Hepatocyte (in vitro differentiated cells): ENCODE results near the gene CPT1B.

Source experiments
- EZH2 ChIP-seq: fragments of 200-600 bp; sonication (generic); IDR thresholded peaks from 2 replicates; pipeline ENCODE4 v1.6.1; 2016; ENCODE audit warnings: antibody characterized with exemption, mild to moderate bottlenecking, borderline replicate concordance
- EZH2phosphoT487 ChIP-seq: fragments of 200-600 bp; sonication (generic); IDR thresholded peaks from one replicate; pipeline ENCODE4 v1.6.1; 2018; ENCODE audit warnings: antibody characterized with exemption, mild to moderate bottlenecking, low read depth, moderate library complexity; ENCODE audit not compliant: unreplicated experiment, severe bottlenecking
- TF ChIP-seq, protein P1 (sequence below): fragments of 200-600 bp; sonication (generic); IDR thresholded peaks from 2 replicates; pipeline ENCODE4 v1.5.1; 2016; ENCODE audit warnings: antibody characterized with exemption, mild to moderate bottlenecking; ENCODE audit not compliant: poor library complexity

DNA sequence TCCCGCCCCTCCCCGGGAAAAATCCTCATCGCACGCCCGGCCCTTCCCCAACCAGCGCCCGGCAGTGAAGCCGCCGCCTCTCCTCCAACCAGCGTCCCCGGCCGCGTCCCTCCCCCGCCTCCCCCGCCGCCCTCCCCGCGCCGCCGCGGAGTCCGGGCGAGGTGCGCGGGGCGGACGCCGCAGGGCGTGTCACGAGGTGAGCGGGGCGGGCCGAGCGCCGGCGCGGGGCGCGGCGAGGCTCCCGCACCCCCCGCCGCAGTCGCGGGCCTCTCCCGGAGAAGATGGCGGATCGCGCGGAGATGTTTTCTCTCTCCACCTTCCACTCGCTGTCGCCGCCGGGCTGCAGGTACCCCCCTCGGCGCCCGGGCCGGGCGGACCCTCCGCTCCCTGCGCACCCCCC lies 22.3 kb upstream of the CPT1B start, which contains the start of gene MAPK8IP2:
- TF ChIP-seq EZH2 (no peak), EZH2phosphoT487 (no peak)
- TF ChIP-seq, protein P1, sequence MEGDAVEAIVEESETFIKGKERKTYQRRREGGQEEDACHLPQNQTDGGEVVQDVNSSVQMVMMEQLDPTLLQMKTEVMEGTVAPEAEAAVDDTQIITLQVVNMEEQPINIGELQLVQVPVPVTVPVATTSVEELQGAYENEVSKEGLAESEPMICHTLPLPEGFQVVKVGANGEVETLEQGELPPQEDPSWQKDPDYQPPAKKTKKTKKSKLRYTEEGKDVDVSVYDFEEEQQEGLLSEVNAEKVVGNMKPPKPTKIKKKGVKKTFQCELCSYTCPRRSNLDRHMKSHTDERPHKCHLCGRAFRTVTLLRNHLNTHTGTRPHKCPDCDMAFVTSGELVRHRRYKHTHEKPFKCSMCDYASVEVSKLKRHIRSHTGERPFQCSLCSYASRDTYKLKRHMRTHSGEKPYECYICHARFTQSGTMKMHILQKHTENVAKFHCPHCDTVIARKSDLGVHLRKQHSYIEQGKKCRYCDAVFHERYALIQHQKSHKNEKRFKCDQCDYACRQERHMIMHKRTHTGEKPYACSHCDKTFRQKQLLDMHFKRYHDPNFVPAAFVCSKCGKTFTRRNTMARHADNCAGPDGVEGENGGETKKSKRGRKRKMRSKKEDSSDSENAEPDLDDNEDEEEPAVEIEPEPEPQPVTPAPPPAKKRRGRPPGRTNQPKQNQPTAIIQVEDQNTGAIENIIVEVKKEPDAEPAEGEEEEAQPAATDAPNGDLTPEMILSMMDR: no peak
